AG09309 (cell line): Measurements from ENCODE around the gene ADAMTS20.
"Not testable (repeated sequence)": the region's sequence is repeated elsewhere in the genome, so short reads cannot be mapped to it uniquely, and the experiment has no call there.

ENCODE experiments used
- DNase-seq: peaks from one replicate; pipeline ENCODE4 v3.0.0-alpha.2; 2010; ENCODE audit warnings: low read depth
- H3K4me3 ChIP-seq: 2 replicates; pipeline ENCODE4 v1.5.1; 2011; ENCODE audit warnings: mild to moderate bottlenecking, low read depth, low read length, moderate library complexity; ENCODE audit not compliant: control insufficient read depth
- TF ChIP-seq, protein P1 (sequence below): IDR thresholded peaks from 2 replicates; pipeline ENCODE4 v1.5.1; 2011; ENCODE audit warnings: mild to moderate bottlenecking, low read depth, low read length, inconsistent platforms; ENCODE audit not compliant: insufficient read depth, control insufficient read depth; ENCODE audit errors: missing control alignments

ADAMTS20 gene

DNA sequence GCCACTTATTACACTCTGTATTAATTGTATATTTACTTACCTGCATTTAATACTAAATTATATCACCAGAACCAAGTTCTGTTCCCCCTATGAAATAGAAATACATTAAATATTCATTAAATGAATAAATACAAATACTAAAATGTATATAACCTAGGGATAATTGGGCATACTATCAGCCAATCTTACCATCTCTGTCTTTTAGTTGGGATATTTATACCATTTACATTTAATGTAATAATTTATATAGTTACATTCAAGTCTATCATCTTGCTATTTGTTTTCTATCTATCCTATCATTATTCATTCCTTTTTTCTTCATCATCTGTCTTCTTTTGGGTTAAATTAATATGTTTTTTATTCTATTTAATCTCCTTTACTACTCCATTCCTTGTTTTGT is 4.1 kb upstream of the ADAMTS20 start:
- no peak overlapping the region for H3K4me3 ChIP-seq
- TF ChIP-seq, protein P1, sequence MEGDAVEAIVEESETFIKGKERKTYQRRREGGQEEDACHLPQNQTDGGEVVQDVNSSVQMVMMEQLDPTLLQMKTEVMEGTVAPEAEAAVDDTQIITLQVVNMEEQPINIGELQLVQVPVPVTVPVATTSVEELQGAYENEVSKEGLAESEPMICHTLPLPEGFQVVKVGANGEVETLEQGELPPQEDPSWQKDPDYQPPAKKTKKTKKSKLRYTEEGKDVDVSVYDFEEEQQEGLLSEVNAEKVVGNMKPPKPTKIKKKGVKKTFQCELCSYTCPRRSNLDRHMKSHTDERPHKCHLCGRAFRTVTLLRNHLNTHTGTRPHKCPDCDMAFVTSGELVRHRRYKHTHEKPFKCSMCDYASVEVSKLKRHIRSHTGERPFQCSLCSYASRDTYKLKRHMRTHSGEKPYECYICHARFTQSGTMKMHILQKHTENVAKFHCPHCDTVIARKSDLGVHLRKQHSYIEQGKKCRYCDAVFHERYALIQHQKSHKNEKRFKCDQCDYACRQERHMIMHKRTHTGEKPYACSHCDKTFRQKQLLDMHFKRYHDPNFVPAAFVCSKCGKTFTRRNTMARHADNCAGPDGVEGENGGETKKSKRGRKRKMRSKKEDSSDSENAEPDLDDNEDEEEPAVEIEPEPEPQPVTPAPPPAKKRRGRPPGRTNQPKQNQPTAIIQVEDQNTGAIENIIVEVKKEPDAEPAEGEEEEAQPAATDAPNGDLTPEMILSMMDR: no peak
- no peak for DNase-seq

DNA sequence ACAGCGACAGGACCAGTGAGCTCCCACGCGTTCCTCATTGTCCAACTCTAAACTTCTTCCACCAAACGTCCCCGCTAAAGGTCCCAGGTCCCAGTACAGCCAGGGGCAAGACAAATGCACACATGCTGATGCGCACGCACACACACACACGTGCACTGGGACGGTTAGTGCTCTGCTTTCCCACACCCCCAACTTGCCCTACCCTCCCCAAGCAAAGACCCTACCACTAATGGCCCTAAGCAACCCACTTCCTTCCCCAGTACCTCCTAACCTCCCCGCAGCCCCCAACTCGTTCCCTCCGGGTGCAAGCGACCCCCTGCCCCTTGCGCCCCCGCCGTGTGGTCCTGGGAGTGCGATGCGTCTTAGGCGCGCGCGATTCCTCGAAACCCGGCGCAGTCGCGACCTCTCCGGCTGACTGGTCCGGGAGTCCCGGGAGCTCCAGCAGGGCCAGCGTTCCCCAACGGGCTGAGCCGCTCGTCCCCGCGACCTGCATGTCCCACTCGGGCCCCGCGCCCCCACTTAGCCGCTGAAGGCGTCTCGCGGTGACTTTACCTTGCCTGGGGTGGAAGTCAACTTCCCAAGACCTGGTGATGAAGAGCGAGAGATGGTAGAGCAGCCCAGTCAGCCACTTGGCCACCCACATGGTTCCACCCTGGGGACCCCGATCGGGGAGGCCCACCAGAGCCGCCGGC is 578 bp downstream of the ADAMTS20 start:
- no peak for DNase-seq
- TF ChIP-seq, protein P1: no peak
- peak overlapping the region; percentile 14 for H3K4me3 ChIP-seq

DNA sequence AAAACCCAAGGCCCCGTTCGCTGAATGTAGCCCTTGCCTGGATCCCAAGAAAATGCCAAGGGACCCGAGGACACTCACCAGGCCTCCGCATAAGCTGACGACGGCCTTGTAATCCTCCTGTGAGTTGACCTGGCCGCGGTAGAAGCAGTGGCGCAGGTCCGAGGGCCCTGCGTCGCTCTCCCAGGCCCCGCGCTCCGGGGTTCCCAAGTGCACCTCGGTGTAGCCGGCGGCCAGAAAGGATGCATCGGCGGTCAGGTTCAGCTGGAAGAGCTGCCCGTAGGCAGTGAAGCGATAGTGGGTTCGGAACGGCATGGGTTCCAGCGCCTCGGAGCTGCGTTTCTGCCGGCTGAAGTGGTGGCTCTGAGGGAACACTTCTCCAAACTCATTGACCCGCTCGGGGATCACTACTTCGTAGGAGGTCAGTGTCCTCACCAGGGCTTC is 1.2 kb downstream of the ADAMTS20 start:
- TF ChIP-seq, protein P1: no peak
- no peak for DNase-seq
- H3K4me3 ChIP-seq: no peak overlapping the region

DNA sequence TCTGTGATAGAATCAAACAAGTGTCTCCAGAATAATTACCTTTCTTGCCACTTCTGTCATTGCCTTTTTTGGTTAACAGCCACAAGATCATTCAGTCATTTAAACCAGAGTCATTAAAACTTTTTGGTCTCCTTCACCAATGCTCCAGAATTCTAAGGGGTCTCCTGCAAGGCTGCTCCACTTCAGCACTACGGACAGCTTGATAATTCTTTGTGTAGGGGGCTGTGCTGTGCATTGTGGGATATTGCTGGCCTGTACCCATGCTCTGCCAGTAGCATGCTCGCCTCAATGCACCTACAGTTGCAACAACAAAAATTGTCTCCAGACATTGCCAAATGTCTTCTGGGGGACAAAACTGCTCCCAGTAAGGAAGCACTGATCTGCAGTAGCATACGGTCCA is 7.3 kb downstream of the ADAMTS20 start:
- H3K4me3 ChIP-seq: no peak overlapping the region
- DNase-seq: no peak
- TF ChIP-seq, protein P1: no peak

DNA sequence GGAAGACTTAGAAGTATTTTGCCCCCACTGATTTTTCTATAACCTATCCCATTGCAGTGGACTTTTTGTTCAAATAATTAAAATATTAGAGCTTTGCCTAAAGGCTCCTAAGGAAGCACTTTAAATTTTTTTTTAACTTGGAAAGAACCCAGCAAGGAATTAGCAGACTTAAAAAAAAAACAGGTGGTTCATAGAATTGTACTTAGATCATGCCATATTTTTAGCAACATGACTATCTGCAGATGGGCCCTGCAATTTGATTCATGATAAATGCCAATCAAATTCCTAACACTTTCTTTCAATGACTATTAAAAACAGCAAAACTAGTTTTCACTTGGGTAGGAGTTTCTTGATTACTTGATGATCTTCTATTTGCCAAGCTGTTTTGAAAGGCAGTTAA is 11.5 kb downstream of the ADAMTS20 start:
- H3K4me3 ChIP-seq: no peak overlapping the region
- TF ChIP-seq, protein P1: no peak
- peak; percentile 5 for DNase-seq

DNA sequence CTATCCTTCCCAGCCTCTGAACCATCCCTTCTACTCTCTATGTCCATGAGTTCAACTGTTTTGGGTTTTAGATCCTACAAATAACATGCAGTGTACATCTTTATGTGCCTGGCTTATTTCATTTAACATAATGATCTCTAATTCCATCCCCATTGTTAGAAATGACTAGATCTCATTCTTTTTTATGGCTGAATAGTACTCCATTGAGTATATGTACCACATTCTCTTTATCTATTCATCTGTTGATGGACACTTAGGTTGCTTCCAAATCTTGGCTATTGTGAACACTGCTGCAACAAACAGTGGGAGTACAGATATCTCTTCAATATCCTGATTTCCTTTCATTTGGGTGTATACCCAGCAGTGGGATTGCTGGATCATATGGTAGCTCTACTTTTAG is 14.3 kb downstream of the ADAMTS20 start:
- not testable (repeated sequence) for DNase-seq

DNA sequence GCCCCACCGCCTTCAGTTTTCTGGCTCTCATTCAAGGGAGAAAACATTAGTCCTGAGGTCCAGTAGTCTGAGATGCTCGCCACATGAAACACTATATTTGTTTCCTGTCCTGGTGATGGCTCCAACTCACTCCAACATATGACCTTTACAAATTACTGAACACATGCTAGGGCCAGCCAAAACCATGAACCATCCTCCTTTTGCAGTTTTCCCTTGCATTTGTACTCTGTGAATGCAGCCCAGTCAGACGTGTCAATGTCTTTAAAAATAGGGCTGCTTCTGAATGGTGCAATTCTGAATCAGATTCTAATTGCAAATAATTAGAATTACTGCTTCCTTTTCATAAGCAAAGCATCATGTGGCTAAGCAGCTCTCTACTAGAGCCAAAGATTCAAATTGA is 36.0 kb downstream of the ADAMTS20 start:
- TF ChIP-seq, protein P1: no peak
- DNase-seq: no peak
- H3K4me3 ChIP-seq: no peak overlapping the region

More for the DNA sequence above, 14.3 kb downstream of the ADAMTS20 start:
- not testable (repeated sequence) for H3K4me3 ChIP-seq
